H9 (cell line): ENCODE results near the gene POLR3H. TPM values are rescaled to one million over a fixed set of nuclear protein-coding genes. Genes with fewer than 3 reads are reported as not detected.

Experiments used
- DNase-seq: peaks from one replicate; pipeline ENCODE4 v3.0.0-alpha.2; 2017
- H2AFZ ChIP-seq: one replicate; pipeline ENCODE4 v1.6.1; 2013; ENCODE audit warnings: mild to moderate bottlenecking, low read length, control low read depth, moderate library complexity
- H2AK5ac ChIP-seq: 2 replicates; pipeline ENCODE4 v1.6.1; 2013; ENCODE audit warnings: low read length, control low read depth, mixed read lengths; ENCODE audit not compliant: insufficient read length
- H2BK120ac ChIP-seq: one replicate; pipeline ENCODE4 v1.6.1; 2013; ENCODE audit warnings: low read depth, mild to moderate bottlenecking, low read length, control low read depth, inconsistent platforms; ENCODE audit not compliant: poor library complexity, severe bottlenecking
- H2BK12ac ChIP-seq: 2 replicates; pipeline ENCODE4 v1.6.1; 2013; ENCODE audit warnings: low read length, control low read depth, mixed read lengths, low read depth; ENCODE audit not compliant: insufficient read length
- H2BK15ac ChIP-seq: 2 replicates; pipeline ENCODE4 v1.6.1; 2013; ENCODE audit warnings: low read depth, low read length, control low read depth
- H2BK20ac ChIP-seq: one replicate; pipeline ENCODE4 v1.6.1; 2013; ENCODE audit warnings: low read depth, mild to moderate bottlenecking, low read length, control low read depth, inconsistent platforms; ENCODE audit not compliant: poor library complexity, severe bottlenecking
- H2BK5ac ChIP-seq: 2 replicates; pipeline ENCODE4 v1.6.1; 2013; ENCODE audit warnings: low read length, control low read depth, mixed read lengths; ENCODE audit not compliant: insufficient read length
- H3K14ac ChIP-seq: 2 replicates; pipeline ENCODE4 v1.6.1; 2013; ENCODE audit warnings: low read length, control low read depth; ENCODE audit not compliant: insufficient read depth
- H3K18ac ChIP-seq: 2 replicates; pipeline ENCODE4 v1.6.1; 2013; ENCODE audit warnings: low read depth, mild to moderate bottlenecking, mixed read lengths, low read length, control low read depth; ENCODE audit not compliant: insufficient read length
- H3K23ac ChIP-seq: 2 replicates; pipeline ENCODE4 v1.6.1; 2013; ENCODE audit warnings: low read length, control low read depth, mixed read lengths, low read depth; ENCODE audit not compliant: insufficient read length
- H3K23me2 ChIP-seq: 2 replicates; pipeline ENCODE4 v1.6.1; 2013; ENCODE audit warnings: low read depth, mild to moderate bottlenecking, mixed read lengths, low read length, control low read depth; ENCODE audit not compliant: insufficient read length, poor library complexity, severe bottlenecking
- H3K27ac ChIP-seq: 2 replicates; pipeline ENCODE4 v1.5.1; 2013; ENCODE audit warnings: low read length, control low read depth, mixed read lengths, low read depth; ENCODE audit not compliant: insufficient read length
- H3K27me3 ChIP-seq: 2 replicates; pipeline ENCODE4 v1.6.1; 2013; ENCODE audit warnings: low read length, control low read depth, inconsistent platforms; ENCODE audit not compliant: insufficient read depth
- H3K4ac ChIP-seq: 2 replicates; pipeline ENCODE4 v1.6.1; 2013; ENCODE audit warnings: low read depth, mild to moderate bottlenecking, control low read depth, inconsistent platforms, low read length, moderate library complexity
- H3K4me1 ChIP-seq: 2 replicates; pipeline ENCODE4 v1.6.1; 2013; ENCODE audit warnings: low read length, control low read depth, inconsistent platforms; ENCODE audit not compliant: insufficient read depth
- H3K4me2 ChIP-seq: 2 replicates; pipeline ENCODE4 v1.6.1; 2013; ENCODE audit warnings: low read length, control low read depth, mixed read lengths; ENCODE audit not compliant: insufficient read length, insufficient read depth
- H3K56ac ChIP-seq: 2 replicates; pipeline ENCODE4 v1.6.1; 2013; ENCODE audit warnings: low read depth, mild to moderate bottlenecking, mixed read lengths, low read length, control low read depth; ENCODE audit not compliant: insufficient read length
- H3K79me1 ChIP-seq: 2 replicates; pipeline ENCODE4 v1.6.1; 2013; ENCODE audit warnings: low read depth, mild to moderate bottlenecking, moderate library complexity, low read length, control low read depth, inconsistent platforms; ENCODE audit not compliant: insufficient read depth, poor library complexity, severe bottlenecking
- H3K79me2 ChIP-seq: 2 replicates; pipeline ENCODE4 v1.6.1; 2013; ENCODE audit warnings: low read length, control low read depth, inconsistent platforms; ENCODE audit not compliant: insufficient read depth
- H3K9ac ChIP-seq: 2 replicates; pipeline ENCODE4 v1.6.1; 2013; ENCODE audit warnings: low read length, control low read depth, mixed read lengths; ENCODE audit not compliant: insufficient read length; ENCODE audit errors: extremely low read depth
- H3K9me3 ChIP-seq: one replicate; pipeline ENCODE4 v1.6.1; 2013; ENCODE audit warnings: low read depth, low read length, inconsistent platforms; ENCODE audit not compliant: control insufficient read depth
- H3T11ph ChIP-seq: one replicate; pipeline ENCODE4 v1.6.1; 2013; ENCODE audit warnings: mild to moderate bottlenecking, low read length, control low read depth, inconsistent platforms
- H4K20me1 ChIP-seq: one replicate; pipeline ENCODE4 v1.6.1; 2013; ENCODE audit not compliant: control insufficient read depth, insufficient read length, insufficient read depth
- H4K5ac ChIP-seq: 2 replicates; pipeline ENCODE4 v1.6.1; 2013; ENCODE audit warnings: low read depth, mild to moderate bottlenecking, mixed read lengths, low read length, control low read depth; ENCODE audit not compliant: insufficient read length
- H4K8ac ChIP-seq: replicated peaks from 2 replicates; pipeline ENCODE4 v1.6.1; 2013; ENCODE audit warnings: low read length, control low read depth, mixed read lengths, low read depth; ENCODE audit not compliant: insufficient read length
- H4K91ac ChIP-seq: 2 replicates; pipeline ENCODE4 v1.6.1; 2013; ENCODE audit warnings: low read depth, mild to moderate bottlenecking, moderate library complexity, mixed read lengths, low read length, control low read depth; ENCODE audit not compliant: insufficient read length
- H3K27ac Mint-ChIP-seq, 3 experiments: 2 replicates in 2 of 3; 3 replicates in 1 of 3; pipeline ENCODE4 v1.8.0; 2020 to 2021; ENCODE audit warnings: mixed read lengths in 3 of 3, mild to moderate bottlenecking in 1 of 3, moderate library complexity in 1 of 3
- H3K27me3 Mint-ChIP-seq: 2 replicates; pipeline ENCODE4 v1.8.0; 2021; ENCODE audit warnings: low read depth, mild to moderate bottlenecking, moderate library complexity, mixed read lengths
- H3K36me3 Mint-ChIP-seq, 3 experiments: 2 replicates in 2 of 3; 3 replicates in 1 of 3; pipeline ENCODE4 v1.8.0; 2020 to 2021; ENCODE audit warnings: low read depth in 3 of 3, mixed read lengths in 3 of 3; ENCODE audit not compliant: insufficient read depth in 1 of 3
- H3K4me1 Mint-ChIP-seq, 2 experiments: 2 replicates each; pipeline ENCODE4 v1.8.0; 2020; ENCODE audit warnings: mixed read lengths in 2 of 2
- H3K4me3 Mint-ChIP-seq, 2 experiments: 2 replicates in 1 of 2; 3 replicates in 1 of 2; pipeline ENCODE4 v1.8.0; 2020 to 2021; ENCODE audit warnings: mild to moderate bottlenecking in 2 of 2, mixed read lengths in 2 of 2, moderate library complexity in 1 of 2
- H3K9me3 Mint-ChIP-seq, 2 experiments: 2 replicates in 1 of 2; 3 replicates in 1 of 2; pipeline ENCODE4 v1.8.0; 2020; ENCODE audit warnings: mild to moderate bottlenecking in 2 of 2, mixed read lengths in 2 of 2, moderate library complexity in 1 of 2
- WGBS: extraction: QIAGEN DNeasy Blood & Tissue Kit; methylation state at CpG from one replicate; pipeline ENCODE4 v1.1.7; 2013; ENCODE audit warnings: missing lambda C conversion rate, low lambda C conversion rate, mixed read lengths; ENCODE audit not compliant: insufficient read length; ENCODE audit errors: extremely low coverage; 5-methylcytosine and 5-hydroxymethylcytosine counted together
- total RNA-seq: library from RNA; stranded (reverse); gene quantifications from 2 replicates; pipeline ENCODE4 v1.2.1, GENCODE V29; 2021
- TF ChIP-seq, protein P1 (sequence below): fragments of 200-600 bp; sonication (generic); conservative IDR thresholded peaks from 3 replicates; pipeline ENCODE4 v1.8.0; 2021; ENCODE audit warnings: antibody characterized with exemption, mild to moderate bottlenecking

Gene POLR3H
- total RNA-seq, 1 experiment from 2014 or later: 68.2 TPM

DNA sequence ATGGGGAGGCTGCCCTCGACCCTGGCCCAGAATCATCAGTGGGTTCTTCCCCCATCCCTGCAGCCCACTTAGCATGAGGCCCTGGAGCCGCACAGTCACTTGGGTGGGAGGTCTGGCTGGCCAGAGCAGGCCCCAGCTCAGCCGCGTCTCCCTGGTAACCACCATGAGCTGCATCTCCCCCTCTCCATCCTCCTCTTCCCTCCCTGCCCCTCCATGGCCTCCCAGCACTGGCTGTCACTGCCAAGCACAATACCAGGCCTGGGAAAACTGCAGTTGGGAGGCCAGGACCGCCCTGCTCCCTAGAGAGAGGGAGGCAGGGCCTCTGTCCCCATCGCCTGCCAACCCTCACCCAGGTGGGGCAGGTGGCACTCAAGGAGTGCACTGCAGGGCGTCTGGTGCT lies 24.5 kb upstream of the POLR3H start:
- Histone ChIP-seq H2BK120ac (no peak overlapping the region), H2BK20ac (no peak overlapping the region), H3K4me1 (no peaks in the 10 kb centered on the region), H2BK15ac (no peak overlapping the region), H3K79me1 (no peaks in the 10 kb centered on the region), H2AFZ (no peak overlapping the region), H3K79me2 (no peaks in the 10 kb centered on the region), H3K23me2 (no peaks in the 10 kb centered on the region), H3K4me2 (no peak overlapping the region), H3K56ac (no peak overlapping the region), H3K9me3 (no peaks in the 10 kb centered on the region), H3K27ac (no peak overlapping the region), H3K27me3 (no peaks in the 10 kb centered on the region), H4K91ac (no peak overlapping the region), H3K4ac (no peak overlapping the region), H2BK12ac (no peak overlapping the region), H4K20me1 (no peaks in the 10 kb centered on the region), H3K14ac (no peak overlapping the region), H2BK5ac (no peak overlapping the region), H4K8ac (no peak overlapping the region), H3K9ac (no peak overlapping the region), H3K18ac (no peak overlapping the region), H4K5ac (no peak overlapping the region), H2AK5ac (no peak overlapping the region), H3K23ac (no peak overlapping the region), H3T11ph (no peak overlapping the region)
- WGBS: no CpG with 5 or more reads among the region's 7 CpGs
- TF ChIP-seq, protein P1, sequence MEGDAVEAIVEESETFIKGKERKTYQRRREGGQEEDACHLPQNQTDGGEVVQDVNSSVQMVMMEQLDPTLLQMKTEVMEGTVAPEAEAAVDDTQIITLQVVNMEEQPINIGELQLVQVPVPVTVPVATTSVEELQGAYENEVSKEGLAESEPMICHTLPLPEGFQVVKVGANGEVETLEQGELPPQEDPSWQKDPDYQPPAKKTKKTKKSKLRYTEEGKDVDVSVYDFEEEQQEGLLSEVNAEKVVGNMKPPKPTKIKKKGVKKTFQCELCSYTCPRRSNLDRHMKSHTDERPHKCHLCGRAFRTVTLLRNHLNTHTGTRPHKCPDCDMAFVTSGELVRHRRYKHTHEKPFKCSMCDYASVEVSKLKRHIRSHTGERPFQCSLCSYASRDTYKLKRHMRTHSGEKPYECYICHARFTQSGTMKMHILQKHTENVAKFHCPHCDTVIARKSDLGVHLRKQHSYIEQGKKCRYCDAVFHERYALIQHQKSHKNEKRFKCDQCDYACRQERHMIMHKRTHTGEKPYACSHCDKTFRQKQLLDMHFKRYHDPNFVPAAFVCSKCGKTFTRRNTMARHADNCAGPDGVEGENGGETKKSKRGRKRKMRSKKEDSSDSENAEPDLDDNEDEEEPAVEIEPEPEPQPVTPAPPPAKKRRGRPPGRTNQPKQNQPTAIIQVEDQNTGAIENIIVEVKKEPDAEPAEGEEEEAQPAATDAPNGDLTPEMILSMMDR: no peak
- Mint-ChIP-seq H3K27me3 (peaks cover 5% of the 10 kb centered on the region; the same call in 1 of the 2 replicates), H3K4me1 (peaks cover 3 to 4% of the 10 kb centered on the region in 2 experiments; a peak in 2 of 4 replicates), H3K27ac (no peak overlapping the region), H3K36me3 (no peaks in the 10 kb centered on the region; a peak in 1 of 7 replicates), H3K4me3 (no peak overlapping the region), H3K9me3 (no peaks in the 10 kb centered on the region)
- DNase-seq: no peak
